MM.1S (cell line): ENCODE measurements around the gene UBL5.
A peak's percentile ranks its signal among the peaks of the same experiment; 100 is the strongest.

Experiments used
- DNase-seq: peaks from one replicate; pipeline ENCODE4 v3.0.0-alpha.2; 2015
- H2AFZ ChIP-seq: fragments of 300-600 bp; sonication (generic); 2 replicates; pipeline ENCODE4 v1.6.0; 2016; ENCODE audit warnings: antibody characterized with exemption, low read length
- H3F3A ChIP-seq: fragments of 300-600 bp; sonication (generic); 2 replicates; pipeline ENCODE4 v1.6.1; 2016; ENCODE audit warnings: mild to moderate bottlenecking, antibody characterized with exemption, low read length, moderate library complexity, mixed read lengths; ENCODE audit not compliant: insufficient read depth
- H3K27ac ChIP-seq: fragments of 300-600 bp; sonication (generic); 2 replicates; pipeline ENCODE4 v1.5.1; 2016; ENCODE audit warnings: mild to moderate bottlenecking, low read length
- H3K27me3 ChIP-seq: fragments of 300-600 bp; sonication (generic); replicated peaks from 2 replicates; pipeline ENCODE4 v1.6.0; 2016; ENCODE audit warnings: low read length; ENCODE audit not compliant: insufficient read depth
- H3K36me3 ChIP-seq: fragments of 300-600 bp; sonication (generic); replicated peaks from 2 replicates; pipeline ENCODE4 v1.6.1; 2016; ENCODE audit warnings: mild to moderate bottlenecking, low read length, mixed read lengths; ENCODE audit not compliant: insufficient read depth
- H3K4me1 ChIP-seq: fragments of 300-600 bp; sonication (generic); 2 replicates; pipeline ENCODE4 v1.6.1; 2016; ENCODE audit warnings: low read length, mixed read lengths
- H3K4me2 ChIP-seq: fragments of 300-600 bp; sonication (generic); 2 replicates; pipeline ENCODE4 v1.6.0; 2016; ENCODE audit warnings: low read depth, low read length
- H3K4me3 ChIP-seq: fragments of 300-600 bp; sonication (generic); 2 replicates; pipeline ENCODE4 v1.5.1; 2016; ENCODE audit warnings: low read length, mixed read lengths
- H3K79me2 ChIP-seq: fragments of 300-600 bp; sonication (generic); 2 replicates; pipeline ENCODE4 v1.6.1; 2016; ENCODE audit warnings: mixed run types, low read length, mixed read lengths
- H3K9ac ChIP-seq: fragments of 300-600 bp; sonication (generic); 2 replicates; pipeline ENCODE4 v1.6.1; 2016; ENCODE audit warnings: low read length, mixed read lengths
- H3K9me2 ChIP-seq: fragments of 300-600 bp; sonication (generic); replicated peaks from 2 replicates; pipeline ENCODE4 v1.6.1; 2016; ENCODE audit warnings: mild to moderate bottlenecking, low read length, mixed read lengths; ENCODE audit not compliant: insufficient read depth
- H3K9me3 ChIP-seq: fragments of 300-600 bp; sonication (generic); replicated peaks from 2 replicates; pipeline ENCODE4 v1.6.1; 2016; ENCODE audit warnings: mild to moderate bottlenecking, low read length, mixed read lengths; ENCODE audit not compliant: insufficient read depth
- H4K20me1 ChIP-seq: fragments of 300-600 bp; sonication (generic); 2 replicates; pipeline ENCODE4 v1.6.1; 2016; ENCODE audit warnings: mild to moderate bottlenecking, low read length, moderate library complexity, mixed read lengths; ENCODE audit not compliant: insufficient read depth
- EZH2 ChIP-seq: fragments of 300-600 bp; sonication (generic); optimal IDR thresholded peaks from 2 replicates; pipeline ENCODE3; 2017; ENCODE audit warnings: low read depth, mild to moderate bottlenecking, antibody characterized with exemption, low read length, mixed read lengths
- EZH2phosphoT487 ChIP-seq: fragments of 300-600 bp; sonication (generic); IDR thresholded peaks from 2 replicates; pipeline ENCODE4 v1.6.1; 2018; ENCODE audit warnings: antibody characterized with exemption, low read length
- TF ChIP-seq, protein P1 (sequence below): fragments of 300-600 bp; sonication (generic); IDR thresholded peaks from 2 replicates; pipeline ENCODE4 v1.5.1; 2016; ENCODE audit warnings: antibody characterized with exemption, low read length, mixed read lengths

The UBL5 gene

DNA sequence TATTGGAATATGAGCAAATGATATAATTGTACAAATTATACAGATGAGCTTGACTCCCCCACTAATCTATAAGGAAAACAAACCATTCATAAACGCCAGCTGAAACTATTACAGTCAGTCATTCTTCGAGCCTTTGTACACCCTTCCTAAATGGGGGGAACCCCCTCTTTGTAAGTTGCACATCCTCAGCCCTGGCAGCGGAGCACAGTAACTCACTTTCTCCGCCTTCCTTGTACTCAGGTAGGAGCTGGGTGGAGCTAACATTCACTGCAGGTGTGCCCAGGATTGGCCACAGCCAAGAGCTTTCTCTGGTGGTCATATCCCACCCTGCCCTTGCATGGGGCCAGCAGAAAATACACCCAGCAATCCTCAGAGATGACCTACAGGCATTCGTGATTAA is 36.0 kb downstream of the UBL5 start:
- Histone ChIP-seq H3K9me2 (no peaks in the 10 kb centered on the region), H3K27ac (no peak overlapping the region)

DNA sequence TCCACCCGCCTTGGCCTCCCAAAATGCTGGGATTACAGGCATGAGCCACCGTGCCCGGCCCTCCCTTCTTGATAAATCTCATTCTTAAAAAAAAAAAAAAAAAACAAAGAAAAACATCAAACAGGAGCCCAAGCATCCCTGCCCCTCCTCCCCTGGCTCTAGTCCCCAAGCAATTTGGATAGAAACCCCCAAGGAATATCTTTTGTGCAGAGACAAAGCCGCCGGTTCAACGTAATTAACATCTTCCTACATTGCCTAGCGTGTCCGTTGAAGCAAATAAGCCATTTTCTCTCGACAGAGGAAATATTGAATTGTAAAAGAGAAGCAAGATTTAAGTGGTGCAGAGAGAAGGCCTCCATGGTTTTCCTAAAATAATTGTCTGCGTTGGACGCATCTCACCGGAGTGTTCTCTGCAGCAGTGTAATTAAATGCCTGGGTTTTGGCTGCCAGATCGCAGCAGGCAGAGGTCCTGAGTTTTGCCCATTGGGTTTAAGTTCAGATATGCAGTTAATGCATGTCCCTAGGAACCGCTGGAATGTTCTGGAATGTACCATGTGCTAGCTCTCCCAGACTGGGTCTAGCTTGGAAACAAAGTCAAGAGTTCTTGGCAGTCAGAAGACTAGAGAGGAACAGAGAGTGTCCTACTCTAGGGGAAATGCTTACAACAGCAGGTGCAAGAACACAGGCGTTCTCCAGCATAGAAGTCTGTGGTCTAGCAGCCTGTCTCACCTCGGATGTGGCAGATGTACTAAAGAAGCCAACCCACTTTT is 38.2 kb downstream of the UBL5 start:
- no peak overlapping the region for H2AFZ ChIP-seq
- no peak overlapping the region for H3K9ac ChIP-seq
- H3K27ac ChIP-seq: peak overlapping the region; percentile 28; the same call in 1 of the 2 replicates
- DNase-seq: peak; percentile 87
- no peaks in the 10 kb centered on the region for H3K79me2 ChIP-seq
- H4K20me1 ChIP-seq: no peaks in the 10 kb centered on the region
- H3K4me3 ChIP-seq: peak overlapping the region; percentile 6; the same call in 1 of the 2 replicates
- no peaks in the 10 kb centered on the region for H3K9me3 ChIP-seq
- TF ChIP-seq EZH2phosphoT487 (no peak), EZH2 (no peak)
- TF ChIP-seq, protein P1, sequence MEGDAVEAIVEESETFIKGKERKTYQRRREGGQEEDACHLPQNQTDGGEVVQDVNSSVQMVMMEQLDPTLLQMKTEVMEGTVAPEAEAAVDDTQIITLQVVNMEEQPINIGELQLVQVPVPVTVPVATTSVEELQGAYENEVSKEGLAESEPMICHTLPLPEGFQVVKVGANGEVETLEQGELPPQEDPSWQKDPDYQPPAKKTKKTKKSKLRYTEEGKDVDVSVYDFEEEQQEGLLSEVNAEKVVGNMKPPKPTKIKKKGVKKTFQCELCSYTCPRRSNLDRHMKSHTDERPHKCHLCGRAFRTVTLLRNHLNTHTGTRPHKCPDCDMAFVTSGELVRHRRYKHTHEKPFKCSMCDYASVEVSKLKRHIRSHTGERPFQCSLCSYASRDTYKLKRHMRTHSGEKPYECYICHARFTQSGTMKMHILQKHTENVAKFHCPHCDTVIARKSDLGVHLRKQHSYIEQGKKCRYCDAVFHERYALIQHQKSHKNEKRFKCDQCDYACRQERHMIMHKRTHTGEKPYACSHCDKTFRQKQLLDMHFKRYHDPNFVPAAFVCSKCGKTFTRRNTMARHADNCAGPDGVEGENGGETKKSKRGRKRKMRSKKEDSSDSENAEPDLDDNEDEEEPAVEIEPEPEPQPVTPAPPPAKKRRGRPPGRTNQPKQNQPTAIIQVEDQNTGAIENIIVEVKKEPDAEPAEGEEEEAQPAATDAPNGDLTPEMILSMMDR: no peak
- no peaks in the 10 kb centered on the region for H3K27me3 ChIP-seq
- no peaks in the 10 kb centered on the region for H3K36me3 ChIP-seq
- peaks cover 5% of the 10 kb centered on the region; the same call in 1 of the 2 replicates for H3F3A ChIP-seq
- peaks cover 13% of the 10 kb centered on the region for H3K4me1 ChIP-seq
- no peaks in the 10 kb centered on the region for H3K9me2 ChIP-seq
- peak overlapping the region; percentile 17; the same call in 1 of the 2 replicates for H3K4me2 ChIP-seq

More for the DNA sequence above, 36.0 kb downstream of the UBL5 start:
- Histone ChIP-seq H3K36me3 (no peaks in the 10 kb centered on the region), H3K4me2 (no peak overlapping the region), H3K4me1 (peaks cover 13% of the 10 kb centered on the region), H3K27me3 (no peaks in the 10 kb centered on the region), H3K79me2 (no peaks in the 10 kb centered on the region), H4K20me1 (no peaks in the 10 kb centered on the region), H2AFZ (no peak overlapping the region), H3K9me3 (no peaks in the 10 kb centered on the region), H3F3A (peaks cover 5% of the 10 kb centered on the region; the same call in 1 of the 2 replicates), H3K9ac (no peak overlapping the region), H3K4me3 (no peak overlapping the region)
- DNase-seq: no peak
- TF ChIP-seq, protein P1: no peak
- no peak for TF ChIP-seq EZH2
- TF ChIP-seq EZH2phosphoT487: no peak

DNA sequence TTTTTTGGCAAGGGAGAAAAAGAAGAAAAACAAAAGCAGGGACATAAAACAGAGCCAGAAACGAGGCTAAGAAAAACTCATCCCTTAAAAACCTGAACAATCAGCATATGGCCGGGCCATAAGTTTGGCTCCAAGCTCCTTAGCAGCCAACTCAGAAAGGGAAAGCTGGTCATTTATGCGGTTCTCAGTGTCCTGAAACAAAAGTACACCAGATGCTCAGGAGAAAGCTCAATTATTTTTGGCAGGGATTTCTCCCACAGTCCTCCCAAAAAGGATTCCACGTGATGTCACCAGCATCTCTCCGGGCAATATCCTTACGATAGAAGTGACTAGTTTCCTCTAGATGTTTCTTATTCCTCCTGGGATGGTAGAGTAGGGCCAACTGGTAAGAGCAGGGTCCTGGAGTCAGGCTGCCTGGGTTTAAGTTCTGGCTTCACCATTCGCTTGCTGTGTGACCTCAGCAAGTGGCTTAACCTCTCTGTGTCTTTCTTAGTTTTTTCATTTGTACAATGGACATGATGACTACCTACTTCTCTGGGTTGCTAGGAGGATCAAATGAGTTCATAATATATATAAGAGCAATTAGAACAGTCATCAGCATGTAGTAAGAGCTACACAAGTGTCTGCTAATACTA is 41.4 kb downstream of the UBL5 start:
- H2AFZ ChIP-seq: no peak overlapping the region
- TF ChIP-seq, protein P1: no peak
- TF ChIP-seq EZH2phosphoT487 (no peak), EZH2 (no peak)
- H3K79me2 ChIP-seq: no peaks in the 10 kb centered on the region
- H3K4me3 ChIP-seq: no peak overlapping the region
- no peaks in the 10 kb centered on the region for H3K36me3 ChIP-seq
- H3K27ac ChIP-seq: no peak overlapping the region
- no peak overlapping the region for H3K4me2 ChIP-seq
- H3K9me2 ChIP-seq: no peaks in the 10 kb centered on the region
- no peak overlapping the region for H3K9ac ChIP-seq
- no peaks in the 10 kb centered on the region for H4K20me1 ChIP-seq
- H3K27me3 ChIP-seq: no peaks in the 10 kb centered on the region
- no peak for DNase-seq
- H3K4me1 ChIP-seq: peaks cover 13% of the 10 kb centered on the region
- peaks cover 5% of the 10 kb centered on the region; the same call in 1 of the 2 replicates for H3F3A ChIP-seq
- H3K9me3 ChIP-seq: no peaks in the 10 kb centered on the region
